Colonic mucosa (tissue), 4 donors: ENCODE data around the gene MMP12. TPM values are rescaled to one million over a fixed set of nuclear protein-coding genes. Genes with fewer than 3 reads are reported as not detected.

Experiments
- DNase-seq: peaks from one replicate; pipeline ENCODE4 v3.0.0-alpha.2; 2020
- H3K27ac ChIP-seq: fragments of 200-600 bp; one replicate; pipeline ENCODE4 v1.8.0; 2021
- H3K27me3 ChIP-seq: fragments of 200-600 bp; one replicate; pipeline ENCODE4 v1.8.0; 2021
- H3K36me3 ChIP-seq: fragments of 200-600 bp; one replicate; pipeline ENCODE4 v1.8.0; 2021
- H3K4me1 ChIP-seq: fragments of 200-600 bp; one replicate; pipeline ENCODE4 v1.8.0; 2021; ENCODE audit warnings: mild to moderate bottlenecking
- H3K4me3 ChIP-seq: fragments of 200-600 bp; one replicate; pipeline ENCODE4 v1.8.0; 2021
- H3K9ac ChIP-seq, 2 donors: one replicate each; pipeline ENCODE4 v1.7.0; 2013; ENCODE audit warnings: control low read depth in 2 of 2, low read depth in 2 of 2, low read length in 2 of 2
- H3K9me3 ChIP-seq: fragments of 200-600 bp; one replicate; pipeline ENCODE4 v1.8.0; 2021
- intact Hi-C: fragments of 100-400 bp; cut with DNase I; formaldehyde crosslinking; loops from one replicate; pipeline ENCODE4 v1.14.1; 2022
- total RNA-seq, 2 donors: library from RNA; stranded (reverse); fragmentation: NEBNext Ultra II Directional in 1 of 2; extraction: Animal tissue kit (Norgen Biotek cat#: 25700) in 1 of 2; gene quantifications; one replicate each; pipeline ENCODE4 v1.2.1, GENCODE V29; 2021
- TF ChIP-seq, protein P1 (sequence below): fragments of 200-600 bp; IDR thresholded peaks from one replicate; pipeline ENCODE4 v1.8.0; 2022; ENCODE audit warnings: antibody characterized with exemption, mild to moderate bottlenecking
- donor health status: healthy.
- donor health status: DM: no; HTN: no; CAD: no.
- donor health status: DM: no; HTN: no; CAD: no.

MMP12 gene
- total RNA-seq, 2 donors from 2014 or later = 2.3 to 11.7 TPM

DNA sequence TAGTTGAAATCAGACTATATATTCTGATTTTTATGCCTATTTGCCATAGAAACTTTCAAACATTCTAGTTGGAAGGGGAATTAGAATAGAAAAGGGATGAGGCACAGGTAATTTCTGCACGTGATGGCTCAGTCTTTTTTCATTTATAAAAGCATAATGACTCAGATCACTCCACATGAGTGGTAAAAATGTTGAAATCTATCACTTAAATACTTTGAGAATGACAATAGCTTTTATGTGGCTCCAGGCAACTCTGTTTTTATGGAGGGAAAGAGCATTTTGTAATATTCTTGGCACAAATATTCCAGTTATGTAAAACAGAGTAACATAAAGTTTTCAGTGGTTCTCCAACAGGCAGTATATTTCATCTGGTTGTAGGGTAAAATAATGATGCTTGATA lies 25.5 kb downstream of the MMP12 start:
- intact Hi-C loops = no loop called here
- Histone ChIP-seq H3K27me3 (no peaks in the 10 kb centered on the region), H3K27ac (no peak overlapping the region), H3K4me1 (no peaks in the 10 kb centered on the region), H3K9ac (no peak overlapping the region), H3K9me3 (no peaks in the 10 kb centered on the region), H3K4me3 (no peak overlapping the region), H3K36me3 (no peaks in the 10 kb centered on the region)
- DNase-seq = no peak
- TF ChIP-seq, protein P1, sequence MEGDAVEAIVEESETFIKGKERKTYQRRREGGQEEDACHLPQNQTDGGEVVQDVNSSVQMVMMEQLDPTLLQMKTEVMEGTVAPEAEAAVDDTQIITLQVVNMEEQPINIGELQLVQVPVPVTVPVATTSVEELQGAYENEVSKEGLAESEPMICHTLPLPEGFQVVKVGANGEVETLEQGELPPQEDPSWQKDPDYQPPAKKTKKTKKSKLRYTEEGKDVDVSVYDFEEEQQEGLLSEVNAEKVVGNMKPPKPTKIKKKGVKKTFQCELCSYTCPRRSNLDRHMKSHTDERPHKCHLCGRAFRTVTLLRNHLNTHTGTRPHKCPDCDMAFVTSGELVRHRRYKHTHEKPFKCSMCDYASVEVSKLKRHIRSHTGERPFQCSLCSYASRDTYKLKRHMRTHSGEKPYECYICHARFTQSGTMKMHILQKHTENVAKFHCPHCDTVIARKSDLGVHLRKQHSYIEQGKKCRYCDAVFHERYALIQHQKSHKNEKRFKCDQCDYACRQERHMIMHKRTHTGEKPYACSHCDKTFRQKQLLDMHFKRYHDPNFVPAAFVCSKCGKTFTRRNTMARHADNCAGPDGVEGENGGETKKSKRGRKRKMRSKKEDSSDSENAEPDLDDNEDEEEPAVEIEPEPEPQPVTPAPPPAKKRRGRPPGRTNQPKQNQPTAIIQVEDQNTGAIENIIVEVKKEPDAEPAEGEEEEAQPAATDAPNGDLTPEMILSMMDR = no peak

- Histone ChIP-seq H3K27me3 (no peaks in the 10 kb centered on the region), H3K36me3 (no peaks in the 10 kb centered on the region), H3K27ac (no peak overlapping the region), H3K4me3 (no peak overlapping the region), H3K9ac (no peak overlapping the region), H3K4me1 (no peaks in the 10 kb centered on the region), H3K9me3 (no peaks in the 10 kb centered on the region)
- TF ChIP-seq, protein P1 = no peak
- intact Hi-C loops = no loop called here
- DNase-seq = no peak
Measured at GRCh38 chr11:102846292-102846691, 28.5 kb downstream of the MMP12 start.

- intact Hi-C loops = no loop called here
- H3K27me3 ChIP-seq = no peaks in the 10 kb centered on the region
Measured at GRCh38 chr11:102843489-102843888, 31.3 kb downstream of the MMP12 start, which contains the start of gene MMP3. TSS of gene MMP3 (minus strand) at chr11:102843609. CDS start at chr11:102843546, 63 bp downstream.

GRCh38 chr11:102842930-102843329 lies 31.9 kb downstream of the MMP12 start:
- intact Hi-C loops = no loop called here
- Histone ChIP-seq H3K4me3 (no peak overlapping the region), H3K27ac (no peak overlapping the region), H3K9me3 (no peaks in the 10 kb centered on the region), H3K27me3 (no peaks in the 10 kb centered on the region), H3K36me3 (no peaks in the 10 kb centered on the region), H3K9ac (no peak overlapping the region), H3K4me1 (no peaks in the 10 kb centered on the region)
- DNase-seq = no peak
- TF ChIP-seq, protein P1 = no peak

More at GRCh38 chr11:102843489-102843888, 31.3 kb downstream of the MMP12 start, which contains the start of gene MMP3:
- DNase-seq = no peak
- H3K4me3 ChIP-seq = no peak within 1 kb of the TSS
- no peaks in the 10 kb centered on the region for H3K9me3 ChIP-seq
- no peaks in the 10 kb centered on the region for H3K36me3 ChIP-seq
- H3K9ac ChIP-seq = no peak within 1 kb of the TSS
- H3K4me1 ChIP-seq = no peaks in the 10 kb centered on the region
- TF ChIP-seq, protein P1 = no peak
- H3K27ac ChIP-seq = no peak within 1 kb of the TSS

GRCh38 chr11:102840018-102840417 lies 34.8 kb downstream of the MMP12 start:
- Histone ChIP-seq H3K36me3 (no peaks in the 10 kb centered on the region), H3K27ac (no peak overlapping the region), H3K9me3 (no peaks in the 10 kb centered on the region), H3K4me3 (no peak overlapping the region), H3K9ac (no peak overlapping the region), H3K27me3 (no peaks in the 10 kb centered on the region), H3K4me1 (no peaks in the 10 kb centered on the region)
- DNase-seq = no peak
- TF ChIP-seq, protein P1 = no peak
- intact Hi-C loops = no loop called here
